K562 treated with DMSO at 1 percent for 48 hours (cell line): ENCODE measurements around the gene ADSS2. TPM values are rescaled to one million over a fixed set of nuclear protein-coding genes. Genes with fewer than 3 reads are reported as not detected.

ENCODE experiments used
- total RNA-seq: library from RNA; unstranded; fragments of 300-600 nt; gene quantifications from 2 replicates; pipeline ENCODE4 v1.2.3, GENCODE V29; 2022; ENCODE audit warnings: low replicate concordance; ENCODE audit errors: extremely low read depth

The ADSS2 gene
- not detected in 2 replicates for total RNA-seq

DNA sequence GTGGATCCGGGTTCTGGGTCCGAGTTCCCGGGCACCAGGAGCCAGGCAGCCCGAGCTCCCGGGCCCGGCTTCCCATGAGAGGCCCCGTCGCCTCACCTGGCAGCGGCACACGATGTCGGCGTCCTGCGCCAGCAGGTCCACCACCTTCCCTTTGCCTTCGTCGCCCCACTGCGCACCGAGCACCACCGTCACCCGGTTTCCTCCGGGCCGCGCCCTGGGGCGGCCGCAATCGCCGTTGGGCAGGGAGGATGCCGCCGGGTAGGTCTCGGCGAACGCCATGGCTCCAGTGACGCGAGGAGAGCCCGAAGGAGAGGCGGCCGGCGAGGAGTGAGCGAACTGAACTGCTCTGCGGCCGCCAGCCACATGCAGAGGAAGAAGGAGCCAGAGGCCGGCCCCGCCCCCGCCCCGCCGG, at the start of gene ADSS2:
ADSS2 (minus strand) TSS at position 371 of the 412 bp plus-strand sequence; CDS start at position 279, 92 bp downstream.

DNA sequence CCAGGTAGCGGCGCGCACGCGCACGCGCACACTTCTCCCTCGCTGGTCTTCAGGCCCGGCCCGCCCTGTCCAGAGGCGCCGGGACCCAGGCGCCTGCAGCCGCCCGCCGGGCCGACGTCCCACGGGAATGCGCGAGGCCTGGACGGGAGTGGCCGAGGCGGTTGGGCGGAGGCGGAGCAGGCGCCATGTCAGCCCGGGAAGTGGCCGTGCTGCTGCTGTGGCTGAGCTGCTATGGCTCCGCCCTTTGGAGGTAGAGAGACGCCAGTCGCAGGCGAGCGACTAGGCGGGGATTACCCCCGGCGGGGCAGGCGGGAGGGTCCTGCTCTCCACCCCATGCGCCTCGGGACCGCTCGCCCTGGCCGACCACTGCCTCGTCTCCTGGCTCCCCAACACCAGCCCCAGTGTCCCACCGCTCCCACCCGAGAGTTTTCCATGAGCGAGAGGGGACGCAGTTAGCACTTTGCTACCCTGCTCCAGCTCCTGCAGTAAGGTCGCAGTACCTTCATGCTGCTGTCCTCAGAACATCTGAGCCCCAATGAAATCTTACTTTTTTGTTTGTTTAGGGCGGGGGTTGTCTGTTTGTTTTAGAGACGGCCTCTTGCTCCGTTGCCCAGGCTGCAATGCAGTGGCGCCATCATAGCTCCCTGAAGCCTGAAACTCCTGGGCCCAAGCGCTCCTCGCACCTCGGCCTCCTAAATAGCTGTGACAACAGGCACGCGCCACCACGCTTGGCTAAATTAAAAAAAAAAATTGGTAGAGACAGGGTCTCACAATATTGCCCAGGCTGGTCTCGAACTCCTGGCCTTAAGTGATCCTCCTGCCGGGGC, 9.7 kb upstream of the ADSS2 start, which contains the start of gene CATSPERE:
CATSPERE (plus strand) TSS at position 29 of the 827 bp plus-strand sequence; CDS start at position 186, 157 bp downstream.

Other genes with a start within 250 kb of the ADSS2 start
- not detected in 2 replicates for gene CATSPERE, start 9.4 kb upstream of the ADSS2 start, total RNA-seq
- gene DESI2, start 201.2 kb upstream of the ADSS2 start, total RNA-seq = not detected in 2 replicates